Activated CD4-positive, alpha-beta T cell treated with anti-CD3 and anti-CD28 coated beads, Interleukin-2, amount 50 U/mL, for 16 hours (primary cell): Measurements from ENCODE around the gene ZFAND2B.
A peak's percentile ranks its signal among the peaks of the same experiment; 100 is the strongest.
"Not testable (repeated sequence)": the region's sequence is repeated elsewhere in the genome, so short reads cannot be mapped to it uniquely, and the experiment has no call there.

Source experiments
- DNase-seq: peaks from one replicate; pipeline ENCODE4 v3.0.0-alpha.2; 2020

Gene ZFAND2B

DNA sequence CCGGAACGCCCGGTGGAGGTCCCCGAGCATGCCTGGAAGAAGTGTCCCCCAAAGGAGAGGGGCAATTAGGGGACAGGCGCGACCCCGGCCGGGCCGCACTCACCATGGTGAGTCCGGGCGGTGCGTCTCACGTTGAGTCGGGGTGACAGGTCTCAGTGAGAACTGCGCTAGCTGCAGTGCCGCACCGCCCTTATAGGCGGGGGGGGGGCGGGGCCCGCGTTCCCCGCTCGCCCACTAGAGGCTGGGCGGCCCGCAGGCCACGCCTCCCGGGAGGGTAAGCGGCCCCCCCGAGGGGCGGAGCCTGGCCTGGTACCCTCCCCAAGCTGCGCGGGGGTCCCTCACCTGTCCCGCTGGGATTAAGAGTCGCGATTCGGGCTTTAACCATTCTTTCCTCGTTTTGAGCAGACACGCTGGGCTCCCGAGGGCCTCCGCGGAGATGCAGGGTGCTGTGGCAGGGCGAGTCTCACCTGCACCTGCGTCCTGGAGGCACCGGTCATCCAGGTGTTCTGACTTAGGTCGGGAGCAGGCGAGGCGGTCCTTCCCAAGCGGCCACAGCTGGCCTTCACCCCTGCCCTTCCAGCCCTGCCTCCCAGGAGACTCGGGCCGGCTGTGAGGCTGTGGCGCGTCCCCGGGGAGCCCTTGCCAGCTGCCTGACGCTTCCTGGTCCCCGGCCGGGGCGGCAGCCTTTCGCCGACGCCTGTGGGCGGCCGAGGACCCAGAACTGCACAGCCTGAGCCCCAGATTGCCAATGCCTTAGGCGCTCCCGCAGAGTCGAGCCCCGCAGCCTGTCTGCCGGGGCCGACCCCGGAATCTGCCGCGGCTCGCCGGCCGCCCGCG is 47.4 kb downstream of the ZFAND2B start, which contains the start of gene TUBA4A:
Gene TUBA4A (minus strand): TSS at position 166 of the 837 bp plus-strand sequence. CDS start 60 bp downstream, at position 106.
- DNase-seq = peak; percentile 91

GRCh38 chr2:219254590-219255201 is 48.1 kb downstream of the ZFAND2B start:
- peak; percentile 64 for DNase-seq

- DNase-seq = not testable (repeated sequence)
Measured at GRCh38 chr2:219258942-219259341, 52.4 kb downstream of the ZFAND2B start.
